Measurements from ENCODE around the gene DHX32.

Gene DHX32

DNA sequence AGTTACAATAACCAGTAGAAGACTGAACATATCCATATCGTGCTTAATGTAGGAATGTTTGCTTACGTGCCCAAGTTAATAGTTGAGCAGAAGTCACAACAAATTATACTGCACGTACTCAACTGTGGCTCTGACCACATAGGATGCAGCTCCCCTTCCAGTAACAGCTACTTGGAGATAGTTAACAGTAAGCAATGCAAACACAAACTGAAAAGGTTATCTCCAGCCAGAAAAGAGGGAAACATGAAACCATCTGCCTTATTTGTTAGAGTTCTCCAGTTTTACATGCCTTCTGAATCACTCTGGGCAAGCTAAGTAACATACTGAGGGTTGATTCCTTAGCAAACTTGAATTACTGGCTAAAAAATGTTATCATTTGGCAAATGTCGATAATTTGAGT lies 9.8 kb downstream of the DHX32 start:
- ATAC-seq = no peak
- no peak for DNase-seq
- Mint-ChIP-seq H3K4me3 (no peak overlapping the region), H3K9me3 (no peaks in the 10 kb centered on the region), H3K27me3 (no peaks in the 10 kb centered on the region), H3K27ac (no peak overlapping the region), H3K4me1 (no peaks in the 10 kb centered on the region)

DNA sequence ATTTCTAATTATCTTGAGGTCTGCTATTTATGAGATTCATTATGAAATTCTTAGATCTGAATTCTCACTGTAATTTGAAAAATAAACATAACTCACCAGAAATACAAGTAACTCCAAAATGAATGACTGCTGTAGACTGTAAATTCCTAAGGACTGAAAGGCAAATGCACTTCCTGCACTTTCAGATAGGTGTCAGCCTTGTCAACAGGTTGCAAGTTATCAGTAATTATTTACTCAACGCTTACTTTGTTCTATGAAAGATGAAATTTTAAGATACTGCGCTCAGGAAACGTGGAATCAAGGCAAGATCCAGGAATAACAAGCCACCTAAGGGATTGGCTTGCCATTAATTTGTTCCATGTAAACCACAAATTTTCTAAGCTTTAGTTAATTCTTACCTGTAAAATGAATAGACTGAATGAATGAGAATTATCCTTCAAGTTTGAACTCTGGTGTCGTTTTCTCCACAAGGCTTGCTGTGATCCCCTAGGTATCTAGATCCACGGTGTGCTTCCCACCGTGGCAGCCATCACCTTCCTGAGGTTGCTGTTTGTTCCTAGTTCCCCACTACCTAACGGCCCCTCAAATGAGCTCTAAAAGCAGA lies 12.6 kb downstream of the DHX32 start:
- Mint-ChIP-seq H3K27me3 (no peaks in the 10 kb centered on the region), H3K4me3 (no peak overlapping the region), H3K9me3 (no peaks in the 10 kb centered on the region), H3K4me1 (no peaks in the 10 kb centered on the region), H3K27ac (no peak overlapping the region)
- ATAC-seq (no peak), DNase-seq (peak in 1 of 2 donors; percentile 3)

DNA sequence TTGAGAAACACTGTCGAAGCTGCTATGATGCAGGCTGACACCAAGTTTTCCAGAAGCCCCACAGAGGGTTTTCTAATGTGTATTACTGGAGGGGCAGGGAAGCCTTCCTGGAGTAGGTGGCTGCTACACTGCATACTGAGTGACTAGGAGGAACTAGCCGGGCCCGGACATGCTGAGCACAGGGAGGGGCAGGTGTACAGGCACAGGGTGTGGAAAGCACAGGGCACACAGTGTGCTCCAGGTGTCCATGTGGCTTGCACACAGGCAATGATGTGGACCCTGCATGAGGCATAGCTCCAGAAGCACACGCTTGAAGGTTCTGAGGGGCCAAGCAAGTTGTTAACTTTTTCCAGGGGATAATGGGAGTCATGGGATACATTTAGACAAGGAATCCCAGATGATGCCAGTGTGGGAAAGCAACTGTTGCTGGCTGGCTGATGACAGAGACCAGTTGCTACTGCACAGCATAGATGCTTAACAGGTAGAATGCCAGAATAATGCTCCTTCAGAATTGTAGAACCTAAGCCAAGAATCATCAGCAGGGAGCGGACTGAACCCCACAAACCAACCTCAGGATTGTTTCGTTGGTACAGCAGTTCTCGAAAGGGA lies 14.6 kb downstream of the DHX32 start:
- Mint-ChIP-seq H3K9me3 (no peaks in the 10 kb centered on the region), H3K4me3 (no peak overlapping the region), H3K4me1 (no peaks in the 10 kb centered on the region), H3K27me3 (no peaks in the 10 kb centered on the region), H3K27ac (no peak overlapping the region)
- ATAC-seq (no peak), DNase-seq (no peak)

DNA sequence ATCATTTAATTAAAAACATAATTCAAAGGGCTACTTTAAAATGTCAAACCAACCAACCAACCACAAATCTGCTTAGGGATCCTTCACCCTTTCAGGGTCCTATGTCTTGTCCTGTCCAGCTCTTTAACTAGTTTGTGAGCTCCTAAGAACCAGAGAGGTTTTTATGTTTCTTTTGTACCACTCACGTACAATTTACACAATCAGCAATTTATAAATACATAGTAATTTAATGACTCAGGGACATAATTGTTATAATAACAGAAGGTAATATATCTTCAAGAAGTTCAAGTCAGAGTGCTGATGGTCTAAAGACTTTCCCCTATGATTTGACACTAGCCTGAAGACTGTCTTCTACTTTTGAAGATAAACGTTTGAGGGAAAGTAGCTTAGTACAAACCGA lies 16.0 kb downstream of the DHX32 start:
- Mint-ChIP-seq H3K4me3 (no peak overlapping the region), H3K27ac (no peak overlapping the region), H3K9me3 (no peaks in the 10 kb centered on the region), H3K27me3 (no peaks in the 10 kb centered on the region), H3K4me1 (no peaks in the 10 kb centered on the region)
- DNase-seq = no peak
- ATAC-seq = no peak

DNA sequence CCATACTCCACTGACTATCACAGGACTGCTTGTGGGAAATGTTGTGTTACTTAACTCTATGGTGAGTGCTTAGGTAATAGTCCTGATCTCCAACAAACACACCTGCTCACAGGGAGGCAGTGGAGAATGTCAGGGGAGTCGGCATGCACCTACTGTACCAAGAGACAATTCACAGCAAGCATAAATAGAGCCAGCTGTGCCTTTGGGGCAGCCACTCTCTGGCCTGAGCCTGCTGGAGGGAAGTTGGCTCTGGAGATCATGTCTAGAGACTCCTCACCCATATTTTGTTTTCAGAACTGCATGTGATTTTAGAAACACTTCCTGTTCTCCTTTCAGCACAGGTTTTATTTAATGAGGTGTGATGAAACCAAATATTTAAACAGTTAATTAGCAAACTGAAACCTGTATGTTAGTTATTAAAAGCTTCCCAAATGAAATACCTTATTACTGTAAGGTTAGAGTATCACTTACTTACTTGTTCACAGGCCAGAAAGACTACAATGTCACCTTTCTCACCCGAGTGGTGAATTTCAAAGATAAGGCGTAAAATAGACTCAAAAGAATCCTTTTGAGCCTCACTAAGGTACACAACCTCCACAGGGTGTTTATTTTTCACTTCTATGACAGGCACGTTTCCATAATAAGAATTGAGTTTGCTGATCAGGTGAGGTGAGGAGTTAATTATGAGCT lies 21.8 kb downstream of the DHX32 start:
- no peak for DNase-seq
- no peak for ATAC-seq
- H3K9me3 Mint-ChIP-seq = no peaks in the 10 kb centered on the region
- H3K27ac Mint-ChIP-seq = no peak overlapping the region
- H3K27me3 Mint-ChIP-seq = no peaks in the 10 kb centered on the region
- H3K4me1 Mint-ChIP-seq = no peaks in the 10 kb centered on the region
- no peak overlapping the region for H3K4me3 Mint-ChIP-seq

DNA sequence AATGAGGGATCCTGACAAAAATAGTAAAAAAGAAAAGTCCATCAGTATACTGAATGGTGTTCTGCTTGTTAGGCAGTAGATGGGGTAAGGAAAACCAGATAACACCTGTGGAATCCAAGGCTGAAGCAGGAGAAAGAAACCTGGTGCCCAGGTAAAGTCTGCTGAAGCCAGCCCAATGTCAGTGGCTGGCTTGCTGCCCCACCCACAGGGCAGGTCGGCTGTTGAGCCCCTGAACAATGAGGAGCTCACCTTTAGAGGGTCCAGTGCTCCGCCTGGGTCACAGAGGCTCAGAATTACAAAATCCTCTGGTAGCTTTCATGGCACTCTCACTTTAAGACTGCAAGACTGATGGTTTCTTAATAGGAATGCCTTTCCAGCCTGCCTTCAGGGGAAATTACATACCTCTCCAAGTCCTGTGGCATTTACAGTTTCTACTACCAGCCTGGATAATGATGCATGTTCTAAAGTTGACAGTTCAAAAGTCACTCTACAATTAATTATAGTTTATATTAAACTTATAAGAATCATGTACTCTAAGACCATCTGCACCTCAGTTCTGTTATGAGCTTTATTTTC lies 23.8 kb downstream of the DHX32 start:
- Mint-ChIP-seq H3K4me3 (no peak overlapping the region), H3K27ac (no peak overlapping the region), H3K27me3 (no peaks in the 10 kb centered on the region), H3K9me3 (no peaks in the 10 kb centered on the region), H3K4me1 (no peaks in the 10 kb centered on the region)
- DNase-seq = no peak
- no peak for ATAC-seq

DNA sequence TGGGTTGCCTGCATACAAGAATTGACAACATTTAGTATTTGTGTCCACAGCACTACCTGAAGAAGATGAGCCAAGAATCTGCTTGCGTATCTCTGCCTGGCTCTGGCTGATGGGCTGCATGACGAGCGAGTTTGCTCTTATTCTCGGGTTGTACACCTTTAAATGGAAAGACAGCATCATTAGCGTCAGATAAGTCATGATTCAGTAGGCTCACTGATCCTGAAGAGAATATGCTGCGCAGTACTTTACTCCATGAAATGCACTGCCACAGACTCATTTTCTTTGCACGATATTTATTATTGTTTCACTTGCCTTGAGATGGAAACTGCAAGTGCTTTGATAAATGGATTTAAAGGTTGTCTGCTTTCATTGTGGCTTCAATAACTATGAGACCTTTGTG lies 28.6 kb downstream of the DHX32 start:
- DNase-seq (no peak), ATAC-seq (no peak)
- Mint-ChIP-seq H3K4me1 (no peaks in the 10 kb centered on the region), H3K27ac (no peak overlapping the region), H3K27me3 (no peaks in the 10 kb centered on the region), H3K4me3 (no peak overlapping the region), H3K9me3 (no peaks in the 10 kb centered on the region)

DNA sequence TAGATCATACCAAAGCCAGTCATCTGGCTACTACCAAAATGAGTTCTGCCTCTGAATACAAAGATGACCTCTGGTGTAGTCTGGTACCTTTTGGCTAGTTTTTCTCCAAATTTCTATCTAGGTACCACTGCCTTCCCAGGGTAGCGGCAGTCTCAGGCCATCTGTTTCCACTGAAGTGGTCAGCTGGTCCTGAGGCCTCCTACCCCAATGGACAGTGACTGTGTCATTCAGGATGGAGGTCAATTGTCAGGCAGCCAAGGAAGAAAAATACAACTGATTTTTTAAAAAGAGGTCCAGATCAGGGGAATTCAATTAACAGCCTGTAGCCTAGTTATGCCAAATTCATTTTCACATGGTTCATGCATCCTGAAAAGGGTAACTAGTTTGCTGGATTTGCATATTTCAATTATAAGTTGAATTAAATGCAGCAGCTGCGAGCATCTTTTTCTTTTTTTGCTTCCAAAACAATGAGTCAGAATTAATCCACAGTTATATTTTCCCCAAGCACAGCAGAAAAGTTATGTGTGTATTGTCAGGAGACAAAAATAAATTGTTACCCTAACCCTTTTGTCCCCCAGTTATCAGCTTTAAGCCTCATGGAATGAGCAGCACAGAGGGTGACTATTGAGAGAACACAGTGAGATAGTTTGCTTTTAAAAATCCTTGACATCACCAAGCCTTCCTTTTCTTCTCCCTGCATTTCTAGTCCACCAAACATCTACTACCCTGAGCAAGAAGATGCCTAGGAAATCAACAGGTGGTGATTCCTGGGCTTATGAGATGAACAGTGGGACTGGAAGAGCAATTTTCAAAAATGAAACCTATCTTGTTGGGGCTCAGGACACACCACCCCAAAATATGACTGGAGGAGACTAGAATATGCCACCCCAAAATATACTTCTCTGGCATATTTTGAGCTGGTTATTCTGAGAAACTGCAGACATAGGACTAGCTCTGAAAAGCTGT lies 30.0 kb downstream of the DHX32 start:
- Mint-ChIP-seq H3K4me3 (no peak overlapping the region), H3K27ac (peak overlapping the region in 1 of 2 donors; percentile 48), H3K4me1 (no peaks in the 10 kb centered on the region)

DNA sequence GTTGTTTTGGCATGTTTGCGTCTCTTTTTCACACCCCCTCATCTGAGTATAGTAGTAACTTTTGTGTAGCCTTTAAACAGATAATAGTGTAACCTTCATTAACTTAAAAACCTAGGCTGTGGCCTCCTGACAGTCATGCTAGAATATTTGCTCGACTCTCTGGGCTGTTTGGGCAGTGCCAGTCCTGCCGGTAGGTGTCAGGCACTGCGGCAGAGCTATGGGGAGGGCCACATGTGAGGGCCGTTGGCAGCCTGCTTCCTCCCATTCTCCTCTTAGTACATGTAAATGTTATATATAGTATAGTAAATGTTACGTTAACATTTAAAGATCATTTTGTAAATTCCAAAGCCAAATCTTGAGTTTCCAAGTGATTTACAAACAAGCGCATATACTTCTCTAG lies 31.6 kb downstream of the DHX32 start:
- H3K27ac Mint-ChIP-seq = no peak overlapping the region
- no peak overlapping the region for H3K4me3 Mint-ChIP-seq
- DNase-seq (no peak), ATAC-seq (no peak)
- no peaks in the 10 kb centered on the region for H3K4me1 Mint-ChIP-seq
- H3K27me3 Mint-ChIP-seq = no peaks in the 10 kb centered on the region
- H3K9me3 Mint-ChIP-seq = no peaks in the 10 kb centered on the region

More for the DNA sequence above, 30.0 kb downstream of the DHX32 start:
- no peaks in the 10 kb centered on the region for H3K27me3 Mint-ChIP-seq
- H3K9me3 Mint-ChIP-seq = no peaks in the 10 kb centered on the region
- no peak for ATAC-seq
- DNase-seq = no peak

DNA sequence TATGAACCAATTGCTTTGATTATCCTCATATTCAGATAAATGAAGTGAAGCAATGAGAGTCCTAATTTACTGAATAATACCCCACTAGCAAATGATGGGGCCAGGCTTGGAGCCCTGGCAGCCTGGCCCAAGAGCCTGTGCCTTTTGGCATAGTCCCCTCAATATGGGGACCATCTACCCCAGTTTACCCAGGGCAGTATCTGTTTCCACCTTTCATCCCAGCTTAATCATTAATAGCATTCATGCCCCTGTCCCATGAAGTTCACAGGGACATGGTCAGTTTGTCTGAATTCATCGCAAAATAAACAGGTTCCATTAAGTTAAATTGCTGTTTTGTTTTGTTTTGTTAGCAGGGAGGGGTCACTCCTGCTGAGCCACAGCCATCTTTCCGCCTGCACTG lies 32.2 kb downstream of the DHX32 start:
- Mint-ChIP-seq H3K4me1 (no peaks in the 10 kb centered on the region), H3K4me3 (no peak overlapping the region), H3K9me3 (no peaks in the 10 kb centered on the region), H3K27ac (no peak overlapping the region), H3K27me3 (no peaks in the 10 kb centered on the region)
- ATAC-seq (no peak), DNase-seq (no peak)

DNA sequence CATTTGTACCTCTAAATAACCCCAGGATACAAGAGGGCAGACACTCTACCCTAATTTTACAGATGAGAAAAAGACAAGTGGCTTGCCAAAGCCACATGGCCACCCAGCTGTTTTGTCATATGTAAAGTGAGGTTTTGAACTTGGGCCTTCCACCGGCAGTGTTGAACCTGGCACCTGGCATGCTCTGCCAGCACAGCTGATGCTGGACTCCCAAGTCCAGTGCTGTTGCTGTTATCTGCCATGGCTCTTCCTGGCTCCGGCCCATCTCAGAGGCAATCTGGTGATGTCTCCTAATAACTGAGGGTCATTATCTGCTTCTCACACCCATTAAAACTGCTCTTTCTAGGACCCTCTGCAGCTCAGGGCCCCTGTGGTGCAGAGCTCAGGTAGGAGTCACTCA lies 32.7 kb downstream of the DHX32 start:
- no peak for DNase-seq
- Mint-ChIP-seq H3K27me3 (no peaks in the 10 kb centered on the region), H3K9me3 (no peaks in the 10 kb centered on the region), H3K4me1 (no peaks in the 10 kb centered on the region), H3K4me3 (no peak overlapping the region), H3K27ac (no peak overlapping the region)
- ATAC-seq = no peak

DNA sequence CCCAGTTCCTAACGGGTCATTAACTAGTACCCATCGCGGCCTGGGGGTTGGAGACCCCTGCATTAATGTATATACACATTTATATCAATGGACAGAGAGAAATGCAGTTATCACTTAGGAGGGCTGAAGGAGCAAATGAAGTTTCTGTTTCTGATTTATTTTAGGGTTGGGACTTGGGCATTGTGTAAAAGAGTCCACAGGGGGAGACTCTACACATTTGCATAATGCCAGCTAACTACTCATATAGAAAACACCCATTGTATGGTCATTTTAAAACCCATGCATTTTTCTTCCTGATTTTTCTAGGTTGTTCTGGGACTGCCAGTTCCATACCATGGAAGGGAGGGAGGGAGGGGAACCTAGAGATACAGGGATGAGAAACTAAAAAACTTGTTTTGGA lies 34.2 kb downstream of the DHX32 start:
- no peak overlapping the region for H3K4me3 Mint-ChIP-seq
- no peaks in the 10 kb centered on the region for H3K27me3 Mint-ChIP-seq
- no peaks in the 10 kb centered on the region for H3K9me3 Mint-ChIP-seq
- H3K4me1 Mint-ChIP-seq = no peaks in the 10 kb centered on the region
- ATAC-seq (no peak), DNase-seq (no peak)
- no peak overlapping the region for H3K27ac Mint-ChIP-seq

DNA sequence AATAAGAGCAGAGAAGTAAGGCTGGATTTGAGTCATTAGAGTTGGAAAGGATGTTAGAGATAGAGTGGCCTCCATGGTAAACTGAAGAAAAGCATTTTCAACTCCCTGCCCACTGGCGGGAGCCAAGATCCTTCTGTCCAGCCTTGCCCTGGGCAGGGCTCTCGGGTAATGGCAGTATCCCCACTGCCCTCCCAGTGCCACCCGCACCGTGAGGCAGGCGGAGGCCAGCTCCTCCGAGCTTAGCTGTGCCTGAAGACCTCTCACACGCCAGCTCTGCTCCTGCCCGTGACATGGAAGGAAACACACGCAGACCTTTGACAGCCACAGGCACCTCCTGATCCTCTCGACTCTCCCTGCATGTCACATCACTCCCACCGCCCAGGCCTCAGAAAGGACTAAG lies 35.5 kb downstream of the DHX32 start:
- ATAC-seq = no peak
- Mint-ChIP-seq H3K27me3 (no peaks in the 10 kb centered on the region), H3K27ac (no peak overlapping the region), H3K9me3 (no peaks in the 10 kb centered on the region), H3K4me3 (no peak overlapping the region), H3K4me1 (no peaks in the 10 kb centered on the region)
- DNase-seq = no peak

DNA sequence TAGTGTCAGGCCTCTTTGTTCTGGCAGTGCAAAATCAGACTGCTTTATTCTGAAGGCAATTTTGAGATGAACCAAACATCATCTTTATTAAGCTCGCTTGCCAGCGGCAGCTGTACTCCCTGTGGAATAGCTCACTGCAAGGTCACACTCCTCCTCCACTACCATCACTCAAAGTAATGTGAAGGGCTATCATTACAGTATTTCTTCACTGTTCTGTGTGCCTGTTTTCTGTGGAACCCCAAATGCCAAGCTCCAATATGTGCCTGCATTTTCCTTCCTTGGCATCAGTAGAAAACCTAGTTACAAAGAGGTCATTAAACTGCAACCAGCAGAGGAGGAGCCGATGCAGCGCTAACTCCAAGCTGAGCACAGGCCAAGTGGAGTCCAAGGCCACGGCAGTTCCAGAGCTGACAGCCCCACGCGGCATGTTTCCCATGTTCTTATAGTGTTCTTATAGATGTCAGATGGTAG lies 36.3 kb downstream of the DHX32 start:
- H3K9me3 Mint-ChIP-seq = no peaks in the 10 kb centered on the region

DNA sequence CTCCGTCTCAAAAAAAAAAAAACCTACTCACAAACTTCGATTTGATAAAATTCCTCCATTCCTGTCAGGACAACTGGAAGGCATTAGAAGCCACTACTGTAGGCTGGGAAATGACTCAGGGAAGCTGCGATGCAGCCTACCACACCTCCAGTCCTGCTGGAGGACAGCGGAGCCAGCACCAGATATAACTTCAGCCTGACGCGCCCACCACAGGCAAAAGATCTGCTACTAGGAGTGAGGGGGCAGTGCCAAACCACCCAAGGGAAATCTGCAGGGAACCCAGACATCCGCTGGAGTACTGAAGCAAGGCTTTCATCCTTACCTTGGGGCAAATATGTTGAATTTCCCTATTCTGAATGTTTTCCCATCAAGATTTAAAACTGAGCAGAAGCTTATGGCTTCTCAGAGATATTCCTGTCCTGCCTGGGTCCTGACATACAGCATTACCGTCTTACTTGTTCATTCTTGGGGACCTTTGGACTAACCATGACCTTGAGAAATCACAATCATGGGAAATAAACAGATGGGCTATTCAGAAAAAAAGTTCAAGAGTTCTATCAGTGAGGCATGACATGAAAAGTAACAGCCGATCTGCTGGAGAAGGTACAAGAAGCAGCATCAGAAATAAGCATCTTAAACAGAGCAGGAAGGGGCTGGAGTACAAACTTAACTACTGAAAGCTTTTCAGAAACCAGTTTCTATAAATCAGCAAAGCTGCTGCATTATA lies 37.3 kb downstream of the DHX32 start:
- Mint-ChIP-seq H3K4me1 (no peaks in the 10 kb centered on the region), H3K4me3 (no peak overlapping the region), H3K27me3 (no peaks in the 10 kb centered on the region), H3K27ac (no peak overlapping the region), H3K9me3 (no peaks in the 10 kb centered on the region)
- DNase-seq = no peak
- no peak for ATAC-seq

More for the DNA sequence above, 36.3 kb downstream of the DHX32 start:
- no peak for ATAC-seq
- Mint-ChIP-seq H3K27me3 (no peaks in the 10 kb centered on the region), H3K4me3 (no peak overlapping the region), H3K4me1 (no peaks in the 10 kb centered on the region), H3K27ac (no peak overlapping the region)
- DNase-seq = no peak
